Brain pericyte (primary cell): ENCODE data around the gene TBPL1.
A peak's percentile ranks its signal among the peaks of the same experiment; 100 is the strongest.

Experiments
- DNase-seq: peaks from one replicate; pipeline ENCODE4 v3.0.0-alpha.2; 2012; ENCODE audit warnings: low read depth, low spot score

Gene TBPL1

DNA sequence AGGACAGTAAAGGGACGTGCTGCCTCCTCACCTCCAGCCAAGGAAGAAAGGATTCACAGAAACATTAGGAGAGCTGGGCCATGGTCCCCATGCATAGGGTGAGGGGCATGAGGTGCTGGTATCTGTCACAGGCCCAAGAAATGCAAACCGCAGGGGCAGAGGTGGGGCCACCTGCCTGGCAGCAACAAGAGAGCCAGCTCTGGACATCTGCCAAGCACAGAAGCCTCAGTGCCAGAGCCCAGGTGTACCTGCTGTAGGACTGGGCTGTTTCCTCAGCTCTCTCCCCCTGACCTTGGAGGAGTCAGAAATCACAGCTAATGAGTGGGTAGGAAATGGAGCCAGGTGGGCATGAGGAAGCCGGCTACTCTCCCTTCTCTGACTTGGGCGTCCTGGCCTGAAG is 54.1 kb downstream of the TBPL1 start:
- DNase-seq = no peak

DNA sequence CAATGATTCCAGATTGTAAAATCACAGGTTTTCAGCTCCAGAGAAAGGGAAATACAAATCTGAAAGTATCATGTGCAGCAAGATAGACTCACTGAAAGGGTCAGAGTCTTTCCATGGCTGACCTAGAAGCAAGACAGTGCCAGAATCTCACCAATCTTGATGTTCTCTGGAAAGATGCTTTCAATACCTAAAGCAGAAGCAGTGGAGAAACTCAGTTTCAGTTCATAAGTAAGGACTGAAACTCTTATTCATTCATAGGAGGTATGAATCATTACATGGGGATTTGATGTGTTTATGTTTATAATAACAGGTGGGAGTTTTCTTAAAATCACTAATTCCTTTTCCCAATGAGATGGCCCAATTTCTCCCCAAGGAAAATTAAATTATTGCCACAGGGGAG is 56.9 kb downstream of the TBPL1 start:
- no peak for DNase-seq

DNA sequence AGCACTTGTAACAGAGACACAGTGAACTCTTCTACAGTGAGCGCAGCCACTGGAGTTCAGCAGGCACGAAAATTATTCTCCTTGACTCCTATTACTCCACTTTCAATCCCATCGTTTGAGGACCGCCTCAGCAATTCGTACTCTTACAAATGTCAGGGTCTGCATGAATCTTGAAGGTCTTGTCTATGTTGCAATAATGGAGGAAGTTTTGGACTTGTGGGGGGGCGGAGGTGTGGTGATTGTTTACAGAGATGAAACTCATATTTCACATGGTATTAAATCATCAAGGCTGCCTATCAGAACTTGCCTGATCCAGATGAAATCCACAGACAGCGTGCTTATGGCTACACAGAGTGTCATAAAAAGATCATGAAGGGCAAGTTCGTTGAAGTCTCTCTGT is 57.4 kb downstream of the TBPL1 start:
- DNase-seq = no peak

DNA sequence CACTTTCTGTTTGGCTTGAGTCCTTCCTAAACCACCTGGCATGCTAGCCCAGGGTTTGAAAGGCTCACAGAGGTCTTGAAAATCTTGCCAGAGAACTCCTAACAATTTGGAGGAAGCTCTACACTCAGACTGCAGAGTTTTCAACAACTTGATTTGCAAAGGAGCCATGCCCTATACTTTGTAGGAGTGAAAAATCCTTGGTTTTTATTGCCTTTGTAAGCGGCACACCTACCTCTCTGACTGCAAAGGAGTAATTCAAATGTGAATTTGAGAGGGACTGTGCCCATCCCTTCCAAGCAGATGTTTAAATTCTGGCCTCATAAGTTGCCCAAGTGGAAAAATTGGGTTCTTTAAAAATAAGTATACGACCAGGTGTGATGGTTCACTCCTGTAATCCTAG is 58.0 kb downstream of the TBPL1 start:
- no peak for DNase-seq

DNA sequence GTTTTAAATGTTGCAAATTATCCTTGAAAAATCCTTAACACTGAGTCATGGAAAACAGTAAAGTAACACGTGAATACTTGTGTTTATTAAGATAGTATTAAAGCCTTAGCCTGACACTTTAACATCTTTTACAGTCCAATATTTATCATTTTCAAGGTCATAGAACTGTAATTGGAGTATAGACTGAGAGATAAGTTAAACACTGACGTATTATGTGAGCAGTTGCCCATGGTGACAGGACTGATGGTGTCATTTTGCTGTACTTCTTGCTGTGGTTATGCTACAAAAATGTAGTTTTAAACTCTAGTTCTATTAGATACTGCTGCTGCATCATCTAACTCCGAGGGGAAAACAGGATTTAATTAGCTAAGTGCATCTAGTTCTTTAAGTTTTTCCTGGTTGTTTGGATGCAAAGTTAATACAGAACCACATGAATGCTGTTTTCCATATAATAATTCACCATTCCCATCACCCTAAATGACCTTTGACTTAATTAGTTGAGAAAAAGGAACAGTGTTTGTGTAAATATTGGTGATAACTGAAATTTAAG is 61.6 kb downstream of the TBPL1 start:
- DNase-seq = no peak

DNA sequence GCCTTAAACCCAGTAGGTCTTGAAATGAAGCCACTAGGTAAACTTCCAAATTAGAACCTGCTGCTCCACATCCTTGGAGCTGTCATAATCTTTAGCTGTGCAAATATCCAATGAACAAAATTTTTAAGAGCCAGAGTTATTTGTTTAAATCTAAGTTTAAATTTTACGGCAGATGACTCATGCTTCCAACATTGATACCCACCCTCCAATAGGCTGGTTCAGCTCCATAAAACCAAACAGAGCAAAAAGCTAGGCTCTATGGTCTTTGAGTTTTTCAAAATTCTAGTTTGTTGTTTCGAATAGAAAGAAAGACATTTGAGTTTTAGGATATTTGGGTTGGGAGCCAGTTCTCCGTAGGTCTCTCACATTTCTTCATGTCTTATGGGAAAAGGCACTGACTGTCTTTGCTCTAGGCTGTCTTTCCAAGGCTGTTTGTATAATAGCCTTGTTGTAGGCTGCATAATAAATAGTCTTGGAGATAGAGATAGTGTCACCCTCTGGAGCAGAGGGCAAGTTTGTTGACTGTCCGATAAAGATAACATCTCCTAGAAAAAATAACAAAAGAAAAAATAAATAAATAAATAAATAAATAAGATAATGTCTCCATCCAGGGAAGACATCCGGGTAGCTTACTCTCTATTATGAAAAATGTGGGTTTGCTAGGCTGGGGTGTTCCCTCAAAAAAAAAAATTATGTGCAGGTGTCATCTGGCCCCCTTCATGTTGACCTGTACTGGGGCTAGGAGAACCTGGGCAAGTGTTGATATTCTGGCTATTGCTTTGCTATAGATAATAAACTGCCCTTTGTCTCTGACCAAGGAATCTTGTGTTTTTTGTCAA is 62.9 kb downstream of the TBPL1 start:
- no peak for DNase-seq

DNA sequence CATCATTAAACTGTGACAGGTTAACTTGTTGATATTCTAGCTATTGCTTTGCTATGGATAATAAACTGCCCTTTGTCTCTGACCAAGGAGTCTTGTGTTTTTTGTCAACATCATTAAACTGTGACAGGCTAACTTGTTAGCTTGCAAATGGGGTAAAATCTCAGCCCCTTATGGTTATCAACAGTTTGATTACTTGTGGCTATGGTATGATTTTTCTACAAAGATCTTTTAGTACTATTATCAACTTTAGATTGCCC is 63.5 kb downstream of the TBPL1 start:
- no peak for DNase-seq

DNA sequence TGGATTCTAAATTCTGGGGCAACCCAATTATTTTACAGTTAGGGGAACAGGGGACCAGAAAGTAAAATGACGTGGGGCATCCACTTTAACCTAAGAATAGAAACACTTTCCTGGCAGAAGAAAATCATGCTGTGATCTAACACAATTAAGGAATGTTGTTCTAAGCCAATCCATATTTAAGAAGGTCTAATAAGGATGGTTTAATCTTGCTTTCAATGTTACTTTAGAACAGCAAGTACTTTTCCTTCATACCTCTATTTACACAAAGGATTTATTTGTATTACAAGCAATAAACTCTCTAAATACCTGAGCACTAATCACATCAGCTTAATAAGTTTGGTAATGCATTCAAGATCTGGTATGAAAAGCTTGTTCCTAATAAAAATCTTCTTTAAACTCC is 67.0 kb downstream of the TBPL1 start:
- no peak for DNase-seq

DNA sequence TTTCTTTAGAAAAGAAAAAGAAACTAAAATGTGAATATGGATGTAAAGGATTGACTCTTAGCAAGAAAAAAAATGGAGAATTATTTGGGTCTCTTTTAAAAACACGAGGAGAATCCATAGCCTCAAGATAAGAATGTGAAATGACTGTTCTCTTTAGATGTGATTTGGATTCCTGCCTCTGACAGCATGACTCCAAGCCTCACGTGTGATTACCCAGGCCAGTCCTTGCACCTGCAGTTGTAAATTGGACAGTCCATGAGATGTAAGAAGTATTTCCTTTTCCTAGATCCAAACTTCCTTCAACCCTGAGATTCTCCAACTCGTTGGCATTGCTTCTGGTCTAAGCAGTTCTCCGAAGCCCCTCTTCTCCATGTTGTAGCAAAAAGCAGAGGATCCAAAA is 67.5 kb downstream of the TBPL1 start:
- DNase-seq = no peak

DNA sequence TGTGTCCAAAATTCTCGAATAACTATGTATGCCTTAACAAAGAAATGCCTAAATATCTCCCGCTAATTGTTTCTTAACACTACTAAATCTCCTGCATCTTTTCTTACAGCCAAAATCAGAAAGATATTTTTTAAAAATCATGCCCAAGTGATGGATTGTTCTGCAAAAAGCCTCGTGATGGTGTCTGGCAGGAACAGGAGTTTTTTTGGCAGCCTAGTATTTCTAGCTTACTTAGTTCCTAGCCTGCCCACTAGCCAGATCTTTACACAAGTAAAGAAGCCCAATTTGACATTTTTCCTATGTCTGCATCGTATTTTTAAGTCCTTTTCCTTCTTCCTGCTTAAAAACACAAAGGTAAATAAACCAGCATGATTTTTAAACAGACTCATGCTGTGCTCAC is 67.9 kb downstream of the TBPL1 start:
- no peak for DNase-seq

DNA sequence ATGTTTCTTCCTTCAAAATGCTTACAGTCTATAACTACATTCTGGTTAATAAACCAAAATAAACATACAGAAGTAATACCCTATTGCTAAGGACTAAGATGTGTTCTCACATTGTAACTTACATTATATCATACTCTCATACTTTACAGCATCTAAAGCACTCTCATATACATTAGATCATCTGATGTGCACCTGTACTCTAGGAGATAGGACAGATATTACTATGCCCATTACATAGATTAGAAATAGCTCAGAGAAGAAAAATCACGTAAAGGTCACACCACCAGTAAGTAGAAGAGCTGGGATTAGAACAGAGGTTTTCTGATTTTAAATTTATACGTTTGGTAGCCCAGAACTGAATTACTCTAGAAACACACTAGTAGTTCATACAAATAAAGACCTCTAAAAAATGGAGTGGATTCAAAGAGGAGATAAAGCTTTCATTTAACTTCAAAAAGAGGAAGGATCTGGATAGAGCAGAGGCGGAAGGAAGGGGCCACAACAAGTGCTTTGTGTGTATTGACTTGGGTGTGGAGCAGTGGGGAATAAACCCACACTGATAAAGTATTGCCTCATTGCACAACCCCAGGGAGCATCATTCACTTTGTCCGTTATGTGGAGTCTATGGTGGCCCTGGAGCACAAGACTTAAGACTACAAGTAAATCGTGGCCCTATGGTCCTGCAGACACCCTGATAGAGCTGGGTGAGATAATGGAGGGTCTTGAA is 68.5 kb downstream of the TBPL1 start:
- no peak for DNase-seq

DNA sequence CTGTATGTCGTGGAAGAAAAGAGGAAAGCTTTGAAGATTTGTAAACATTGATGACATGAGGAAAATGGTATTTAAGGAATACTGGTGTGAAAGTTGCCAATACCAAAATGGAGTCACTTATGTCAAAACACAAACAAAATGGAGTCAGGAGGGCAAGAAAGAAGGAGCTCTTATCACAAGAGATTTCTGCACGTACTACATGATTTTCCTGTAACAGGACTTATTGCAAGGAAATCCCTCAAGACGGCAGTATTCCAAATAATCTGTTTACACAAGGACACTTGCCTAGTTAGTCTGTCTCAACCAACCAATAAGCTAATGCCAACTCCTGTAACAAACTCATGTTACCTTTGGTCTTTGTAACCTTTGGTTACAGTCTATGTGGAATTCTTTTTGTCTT is 69.6 kb downstream of the TBPL1 start:
- no peak for DNase-seq

DNA sequence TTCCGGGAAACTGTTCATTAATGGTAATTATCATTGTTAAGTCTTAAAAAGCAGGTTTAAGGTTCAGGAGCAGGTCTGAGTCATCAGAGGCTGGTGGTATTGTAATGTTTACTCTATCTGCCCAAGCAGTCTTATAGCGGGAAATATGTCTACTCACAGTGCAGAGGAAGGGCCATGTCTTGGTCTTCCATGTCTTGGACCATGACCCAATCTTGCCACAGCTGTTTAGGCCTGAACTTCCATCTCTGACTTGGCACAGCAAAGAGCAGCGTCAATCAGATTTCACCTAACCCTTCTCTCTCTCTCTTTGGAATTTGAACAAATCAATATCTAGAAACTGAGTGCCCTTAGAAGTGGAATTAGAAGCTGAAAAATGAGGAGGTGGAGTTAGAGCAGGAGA is 73.6 kb downstream of the TBPL1 start:
- DNase-seq = no peak

DNA sequence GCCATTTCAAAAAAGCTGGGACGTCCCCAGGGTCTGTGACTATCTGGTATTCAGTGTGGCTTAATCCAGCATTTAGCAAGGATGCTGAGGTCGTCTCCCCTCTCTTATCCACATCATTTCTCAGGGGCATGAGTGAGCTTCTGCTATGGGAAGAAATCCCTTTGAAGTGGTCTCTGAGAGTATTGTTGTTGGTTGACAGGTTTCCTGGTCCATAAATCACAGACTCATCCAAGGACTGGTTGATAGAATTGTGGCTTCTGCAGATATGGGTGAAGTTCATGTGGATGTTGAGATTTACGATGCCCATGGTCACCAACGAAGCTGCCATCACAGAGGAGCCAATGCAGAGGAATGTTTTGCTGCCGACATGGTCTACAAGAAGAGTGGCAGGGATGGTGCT is 75.4 kb downstream of the TBPL1 start:
- no peak for DNase-seq

DNA sequence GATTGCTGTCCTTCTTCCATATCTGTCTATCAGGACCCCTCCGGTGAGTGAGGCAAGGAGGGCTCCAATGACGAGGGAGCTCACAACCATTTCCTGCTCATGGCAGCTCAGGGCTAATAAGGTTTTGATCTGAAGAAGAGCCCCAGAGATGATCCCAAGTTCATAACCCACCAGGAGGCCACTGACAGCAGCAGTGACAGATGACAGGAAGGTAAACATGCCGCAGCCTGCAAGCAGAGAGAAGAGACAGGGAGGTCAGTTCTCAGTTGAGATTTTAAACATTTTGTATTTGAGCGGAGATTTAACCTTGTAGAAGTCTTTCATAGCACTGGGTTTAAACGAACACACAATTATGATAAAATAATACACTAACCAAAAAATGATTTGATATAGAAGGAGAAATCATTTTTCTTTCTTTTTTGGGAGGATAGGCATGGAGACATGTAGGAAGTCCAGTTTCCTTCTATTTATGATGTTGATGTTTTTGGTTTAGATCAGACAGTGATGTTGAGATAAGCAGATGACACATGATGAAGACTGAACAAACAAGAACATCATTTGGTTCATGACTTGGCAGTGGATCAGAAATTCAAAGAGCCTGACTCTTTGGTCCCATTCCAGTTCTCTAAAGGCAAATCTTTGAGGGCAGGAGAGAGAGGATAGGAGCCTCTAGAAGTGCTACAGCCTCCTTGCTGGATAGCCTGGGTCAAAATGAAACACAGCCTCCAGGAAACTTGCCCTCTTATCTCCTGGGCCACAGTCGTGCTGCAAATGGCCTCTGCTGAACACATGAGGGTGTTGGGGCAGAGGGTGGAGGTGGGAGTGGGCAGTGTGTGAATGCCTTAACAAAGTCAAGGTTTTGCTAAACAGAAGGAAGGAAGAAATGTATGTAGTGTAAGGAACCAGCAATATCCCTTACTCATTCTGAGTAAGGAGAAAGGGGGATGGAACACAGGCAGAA is 76.8 kb downstream of the TBPL1 start:
- peak; percentile 48 for DNase-seq

DNA sequence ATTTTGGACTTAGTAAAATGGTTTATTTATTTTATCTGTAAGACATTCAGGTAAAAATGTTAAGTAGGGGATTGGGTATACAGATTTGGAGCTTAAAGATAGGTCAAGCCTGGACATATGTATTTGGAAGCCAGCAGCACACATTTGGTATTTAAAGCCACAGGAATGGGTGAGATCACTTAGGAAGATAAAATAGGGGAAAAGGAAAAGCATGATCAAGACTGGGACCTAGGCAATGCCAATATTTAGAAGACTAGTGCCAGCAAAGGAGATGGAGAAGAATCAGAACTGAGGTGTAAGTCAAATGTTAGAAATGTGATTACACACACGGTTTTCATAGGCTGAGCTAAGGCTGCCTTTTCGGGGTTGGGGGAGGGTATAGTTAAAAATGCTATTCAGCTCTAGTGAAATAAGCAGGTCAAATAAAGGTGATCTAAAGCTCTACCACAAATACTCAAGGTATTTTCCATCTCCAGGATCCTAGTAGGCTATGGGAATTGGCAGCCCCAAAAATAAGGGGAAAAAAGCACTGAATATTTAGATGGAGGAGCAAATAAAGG is 78.8 kb downstream of the TBPL1 start:
- no peak for DNase-seq

DNA sequence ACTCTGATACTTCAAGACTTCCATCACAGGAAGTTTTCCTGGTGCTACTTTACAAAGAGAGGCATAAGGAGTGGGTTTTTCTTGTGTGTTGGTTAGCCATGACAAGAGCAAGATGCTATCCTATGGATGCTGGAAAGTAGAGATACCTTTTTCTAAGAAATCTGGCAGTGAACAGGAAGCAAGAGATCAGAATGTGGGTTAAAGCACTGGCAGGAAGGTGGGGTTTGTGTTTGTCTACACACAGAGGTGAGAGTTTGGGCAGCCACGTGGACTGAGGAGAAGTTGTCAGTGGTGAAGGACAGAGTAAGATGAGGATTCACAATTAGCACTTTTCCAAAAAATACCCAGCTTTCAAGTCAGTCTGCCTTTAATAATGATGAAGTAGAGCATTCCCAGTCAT is 81.5 kb downstream of the TBPL1 start:
- no peak for DNase-seq

DNA sequence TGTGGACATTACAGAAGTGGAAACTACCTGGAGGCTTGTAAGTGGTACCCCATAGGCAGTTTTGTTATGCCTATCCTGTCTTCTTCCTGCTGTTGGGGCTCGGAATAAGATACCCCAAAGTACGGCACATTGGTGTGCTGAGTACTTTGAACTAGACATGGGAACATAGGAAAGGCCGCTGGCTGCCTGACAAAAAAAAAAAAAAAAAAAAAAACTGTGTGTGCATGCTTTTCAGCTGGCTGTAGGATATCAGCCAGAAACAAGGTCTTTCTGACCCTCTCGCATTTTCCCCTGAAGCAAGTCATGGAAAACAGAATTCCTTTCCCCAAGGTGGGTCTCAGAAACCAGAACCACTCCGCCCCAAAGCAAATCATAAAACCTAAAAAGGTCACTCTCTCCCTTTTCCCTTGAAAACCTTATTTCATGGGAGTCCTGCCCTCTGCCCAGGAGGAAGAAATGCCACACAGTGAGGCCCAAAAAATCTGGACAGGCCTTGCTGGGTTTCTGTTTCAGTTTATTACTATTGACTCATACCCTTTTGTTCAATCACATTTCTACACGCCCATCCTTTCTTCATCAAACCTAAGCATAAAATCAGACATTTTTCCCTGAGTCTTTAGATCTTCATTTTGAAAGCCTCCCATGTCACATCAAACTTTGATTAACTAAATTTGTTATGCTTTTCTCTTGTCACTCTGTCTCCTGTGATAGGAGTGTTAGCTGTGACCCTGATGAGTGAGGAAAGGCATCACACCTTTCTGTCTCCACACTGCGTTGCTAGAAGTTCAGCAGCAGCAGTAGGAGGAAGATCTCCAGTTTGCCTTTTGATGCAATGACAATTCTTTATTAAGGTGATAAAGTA is 82.2 kb downstream of the TBPL1 start:
- no peak for DNase-seq

DNA sequence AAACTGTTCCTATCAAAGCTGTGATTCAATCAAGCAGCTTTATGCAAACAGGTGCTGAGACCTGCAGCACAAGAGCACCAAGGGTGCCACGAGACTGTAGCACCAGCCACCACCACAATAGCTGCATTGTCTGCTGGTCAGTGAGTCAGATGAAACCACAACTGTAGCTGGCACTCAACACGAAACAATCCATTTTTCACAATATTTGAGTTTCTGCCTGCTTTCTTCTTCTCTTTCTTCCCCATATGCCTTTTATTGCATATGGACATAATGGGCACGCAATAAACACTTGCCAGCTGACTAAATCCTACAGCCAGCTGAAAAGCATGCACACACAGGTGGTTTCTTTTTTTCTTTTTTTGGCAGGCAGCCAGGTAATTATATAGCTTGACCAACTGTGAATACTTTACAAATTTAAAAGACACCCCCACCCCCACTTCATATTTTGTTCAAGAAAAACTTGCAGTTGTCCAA is 82.8 kb downstream of the TBPL1 start:
- no peak for DNase-seq

DNA sequence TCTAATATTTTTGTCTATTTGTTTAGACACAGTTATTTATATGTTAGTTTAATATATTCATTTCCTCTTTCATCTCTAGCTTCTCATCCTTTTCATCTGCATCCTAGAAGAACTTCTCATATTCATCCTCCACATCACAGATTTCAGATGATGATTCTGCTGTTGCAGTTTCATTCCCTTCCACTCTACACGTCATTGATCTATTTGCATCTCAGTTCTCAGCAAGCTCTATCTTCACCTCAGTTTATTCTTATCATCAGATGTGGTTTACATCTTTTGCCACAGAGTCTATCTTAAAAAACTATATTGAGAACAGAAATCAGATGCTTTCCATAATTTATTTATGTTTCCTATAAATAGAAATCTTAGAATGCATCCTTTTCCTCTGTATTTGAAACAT is 86.1 kb downstream of the TBPL1 start:
- DNase-seq = no peak
